SK-N-SH (cell line): ENCODE results near the gene RFX1.

Experiments used
- CHD2 ChIP-seq: fragments of 150-350 bp; IDR thresholded peaks from 2 replicates; pipeline ENCODE4 v1.6.1; 2018; ENCODE audit warnings: low read length; ENCODE audit not compliant: partially characterized antibody
- EZH2phosphoT487 ChIP-seq: fragments of 200-600 bp; sonication (generic); IDR thresholded peaks from 2 replicates; pipeline ENCODE4 v1.6.1; 2017; ENCODE audit warnings: low read depth, mixed run types, mild to moderate bottlenecking, antibody characterized with exemption, moderate library complexity, borderline replicate concordance
- FOSL2 ChIP-seq: IDR thresholded peaks from 2 replicates; pipeline ENCODE4 v1.4.0; 2012; ENCODE audit warnings: low read depth, mild to moderate bottlenecking, moderate library complexity, borderline replicate concordance
- GABPA ChIP-seq: IDR thresholded peaks from 2 replicates; pipeline ENCODE4 v1.4.0; 2012; ENCODE audit warnings: low read depth, mild to moderate bottlenecking
- POLR2AphosphoS5 ChIP-seq: IDR thresholded peaks from 2 replicates; pipeline ENCODE4 v1.6.1; 2012; ENCODE audit warnings: low read depth, low read length
- RXRA ChIP-seq: IDR thresholded peaks from 2 replicates; pipeline ENCODE4 v1.4.0; 2012; ENCODE audit warnings: low read depth, mild to moderate bottlenecking, borderline replicate concordance
- TAF1 ChIP-seq: IDR thresholded peaks from 2 replicates; pipeline ENCODE4 v1.6.1; 2012; ENCODE audit warnings: low read depth, mild to moderate bottlenecking, low read length, moderate library complexity, borderline replicate concordance
- YY1 ChIP-seq: IDR thresholded peaks from 2 replicates; pipeline ENCODE4 v1.4.0; 2012; ENCODE audit warnings: low read depth, mild to moderate bottlenecking
- TF ChIP-seq, protein P1 (sequence below): fragments of 200-600 bp; sonication (generic); IDR thresholded peaks from 2 replicates; pipeline ENCODE4 v1.6.1; 2017; ENCODE audit warnings: antibody characterized with exemption, mild to moderate bottlenecking, moderate library complexity
- TF ChIP-seq, protein P2 (sequence below): fragments of 150-350 bp; IDR thresholded peaks from 2 replicates; pipeline ENCODE4 v1.6.1; 2017; ENCODE audit warnings: antibody characterized with exemption, low read length, low read depth, borderline replicate concordance

DNA sequence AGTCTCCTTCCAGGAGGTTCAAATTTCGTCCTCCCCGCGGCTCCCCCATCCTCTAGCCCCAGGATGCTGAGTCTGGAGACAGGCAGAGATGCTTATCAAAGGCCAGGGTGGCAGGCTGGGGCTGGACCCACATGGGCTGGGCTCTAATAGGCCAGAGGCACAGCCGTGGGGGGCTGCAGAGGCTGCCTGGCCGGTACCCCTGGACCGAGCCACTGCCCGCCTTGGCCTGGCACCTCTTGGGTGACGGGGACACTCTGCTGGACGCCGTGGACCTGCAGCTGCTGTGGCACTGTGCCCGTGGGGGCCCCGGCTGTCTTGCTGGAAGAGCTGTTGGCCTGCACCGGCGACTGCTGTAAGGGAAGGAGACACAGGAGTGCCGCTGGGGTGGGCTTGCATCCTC lies 25.8 kb downstream of the RFX1 start:
- TF ChIP-seq RXRA: no peak
- TF ChIP-seq GABPA: no peak
- TF ChIP-seq FOSL2: no peak
- TF ChIP-seq, protein P1, sequence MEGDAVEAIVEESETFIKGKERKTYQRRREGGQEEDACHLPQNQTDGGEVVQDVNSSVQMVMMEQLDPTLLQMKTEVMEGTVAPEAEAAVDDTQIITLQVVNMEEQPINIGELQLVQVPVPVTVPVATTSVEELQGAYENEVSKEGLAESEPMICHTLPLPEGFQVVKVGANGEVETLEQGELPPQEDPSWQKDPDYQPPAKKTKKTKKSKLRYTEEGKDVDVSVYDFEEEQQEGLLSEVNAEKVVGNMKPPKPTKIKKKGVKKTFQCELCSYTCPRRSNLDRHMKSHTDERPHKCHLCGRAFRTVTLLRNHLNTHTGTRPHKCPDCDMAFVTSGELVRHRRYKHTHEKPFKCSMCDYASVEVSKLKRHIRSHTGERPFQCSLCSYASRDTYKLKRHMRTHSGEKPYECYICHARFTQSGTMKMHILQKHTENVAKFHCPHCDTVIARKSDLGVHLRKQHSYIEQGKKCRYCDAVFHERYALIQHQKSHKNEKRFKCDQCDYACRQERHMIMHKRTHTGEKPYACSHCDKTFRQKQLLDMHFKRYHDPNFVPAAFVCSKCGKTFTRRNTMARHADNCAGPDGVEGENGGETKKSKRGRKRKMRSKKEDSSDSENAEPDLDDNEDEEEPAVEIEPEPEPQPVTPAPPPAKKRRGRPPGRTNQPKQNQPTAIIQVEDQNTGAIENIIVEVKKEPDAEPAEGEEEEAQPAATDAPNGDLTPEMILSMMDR: no peak
- no peak for TF ChIP-seq CHD2
- TF ChIP-seq TAF1: no peak
- no peak for TF ChIP-seq POLR2AphosphoS5
- no peak for TF ChIP-seq EZH2phosphoT487
- no peak for TF ChIP-seq YY1
- TF ChIP-seq, protein P2, sequence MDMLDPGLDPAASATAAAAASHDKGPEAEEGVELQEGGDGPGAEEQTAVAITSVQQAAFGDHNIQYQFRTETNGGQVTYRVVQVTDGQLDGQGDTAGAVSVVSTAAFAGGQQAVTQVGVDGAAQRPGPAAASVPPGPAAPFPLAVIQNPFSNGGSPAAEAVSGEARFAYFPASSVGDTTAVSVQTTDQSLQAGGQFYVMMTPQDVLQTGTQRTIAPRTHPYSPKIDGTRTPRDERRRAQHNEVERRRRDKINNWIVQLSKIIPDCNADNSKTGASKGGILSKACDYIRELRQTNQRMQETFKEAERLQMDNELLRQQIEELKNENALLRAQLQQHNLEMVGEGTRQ: no peak
